Measurements from ENCODE around the gene INAFM1. TPM values are rescaled to one million over a fixed set of nuclear protein-coding genes. Genes with fewer than 3 reads are reported as not detected.

The INAFM1 gene
- total RNA-seq, 1 donor, result 2.3 TPM

DNA sequence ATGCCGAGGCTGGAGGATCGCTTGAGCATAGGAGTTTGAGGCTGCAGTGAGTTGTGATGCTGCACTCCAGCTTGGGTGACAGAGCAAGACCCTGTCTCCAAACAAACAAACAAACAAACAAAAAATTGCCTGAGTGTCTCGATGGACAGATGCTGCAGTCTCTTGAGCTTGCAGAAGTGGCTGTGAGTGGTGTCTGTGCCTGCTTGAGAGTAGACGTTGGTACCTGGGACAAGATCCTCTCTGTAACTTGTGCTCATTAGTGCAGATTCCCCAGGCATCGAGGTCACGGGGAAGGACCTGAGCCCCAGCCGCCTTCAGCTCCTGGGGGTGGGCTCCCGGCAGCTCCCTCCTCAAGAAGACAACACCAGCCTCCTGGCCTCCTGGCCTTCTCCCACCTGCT lies 48.7 kb downstream of the INAFM1 start:
- H3K4me3 ChIP-seq (ENCODE audit: low read depth, low read length), result no peak overlapping the region
- TF ChIP-seq, protein P1, sequence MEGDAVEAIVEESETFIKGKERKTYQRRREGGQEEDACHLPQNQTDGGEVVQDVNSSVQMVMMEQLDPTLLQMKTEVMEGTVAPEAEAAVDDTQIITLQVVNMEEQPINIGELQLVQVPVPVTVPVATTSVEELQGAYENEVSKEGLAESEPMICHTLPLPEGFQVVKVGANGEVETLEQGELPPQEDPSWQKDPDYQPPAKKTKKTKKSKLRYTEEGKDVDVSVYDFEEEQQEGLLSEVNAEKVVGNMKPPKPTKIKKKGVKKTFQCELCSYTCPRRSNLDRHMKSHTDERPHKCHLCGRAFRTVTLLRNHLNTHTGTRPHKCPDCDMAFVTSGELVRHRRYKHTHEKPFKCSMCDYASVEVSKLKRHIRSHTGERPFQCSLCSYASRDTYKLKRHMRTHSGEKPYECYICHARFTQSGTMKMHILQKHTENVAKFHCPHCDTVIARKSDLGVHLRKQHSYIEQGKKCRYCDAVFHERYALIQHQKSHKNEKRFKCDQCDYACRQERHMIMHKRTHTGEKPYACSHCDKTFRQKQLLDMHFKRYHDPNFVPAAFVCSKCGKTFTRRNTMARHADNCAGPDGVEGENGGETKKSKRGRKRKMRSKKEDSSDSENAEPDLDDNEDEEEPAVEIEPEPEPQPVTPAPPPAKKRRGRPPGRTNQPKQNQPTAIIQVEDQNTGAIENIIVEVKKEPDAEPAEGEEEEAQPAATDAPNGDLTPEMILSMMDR (IDR thresholded peaks at IDR 0.05; ENCODE audit: insufficient read depth, low read length), result no peak
- DNase-seq (ENCODE audit: low read depth), result no peak

DNA sequence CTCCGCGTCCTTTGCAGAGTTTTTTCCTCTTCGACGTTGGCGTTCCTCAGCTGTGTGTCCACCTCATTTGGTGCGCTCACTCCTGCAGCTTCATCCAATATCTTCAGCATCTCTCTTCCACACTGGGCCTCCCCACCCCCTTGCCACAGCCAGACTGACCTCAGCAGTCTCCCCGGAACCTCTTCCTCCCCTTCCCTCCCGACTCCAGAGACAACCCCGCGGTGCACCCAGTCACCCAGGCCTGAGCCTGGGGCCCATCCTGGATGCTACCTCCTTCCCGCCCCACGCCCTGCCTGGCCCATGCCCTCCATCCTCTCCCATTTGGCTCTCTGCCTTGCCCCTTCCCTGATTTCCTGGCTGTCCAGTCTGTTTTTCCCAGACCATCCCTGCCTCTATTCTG lies 49.2 kb downstream of the INAFM1 start:
- H3K4me3 ChIP-seq (ENCODE audit: low read depth, low read length), result no peak overlapping the region
- DNase-seq (ENCODE audit: low read depth), result no peak
- TF ChIP-seq, protein P1 (IDR thresholded peaks at IDR 0.05; ENCODE audit: insufficient read depth, low read length), result no peak

DNA sequence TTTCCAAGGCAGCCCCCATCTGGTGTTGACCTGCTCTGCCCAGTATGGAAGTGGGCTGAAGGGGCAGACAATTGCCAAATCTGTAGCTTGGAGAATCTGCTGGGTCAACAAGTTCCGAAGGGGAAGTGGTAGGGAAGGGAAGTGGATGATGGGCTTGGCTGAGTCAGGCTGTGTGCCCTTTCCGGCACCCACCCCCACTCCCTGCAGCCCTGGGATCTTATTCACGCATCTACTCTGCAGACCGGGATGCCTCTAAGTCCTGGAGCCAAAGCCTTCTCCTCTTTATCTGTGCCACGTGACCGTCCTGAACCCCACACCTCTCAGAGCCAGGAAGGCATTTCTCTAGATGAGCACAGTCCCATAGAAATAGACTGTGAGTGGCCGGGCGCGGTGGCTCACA lies 49.8 kb downstream of the INAFM1 start:
- H3K4me3 ChIP-seq (ENCODE audit: low read depth, low read length), result no peak overlapping the region
- TF ChIP-seq, protein P1 (IDR thresholded peaks at IDR 0.05; ENCODE audit: insufficient read depth, low read length), result no peak
- DNase-seq (ENCODE audit: low read depth), result no peak

Small RNAs within 50 kb of the gene (small RNA-seq; reads per million reads assigned to genes)
- gene MIR3190, result not detected

Other genes with a start within 250 kb of the INAFM1 start
- 21.0 and 43.1 TPM in 2 replicates for gene TMEM160, start 226.3 kb upstream of the INAFM1 start, total RNA-seq (ENCODE audit: low replicate concordance)
- 20.4 and 24.0 TPM in 2 replicates for gene ZC3H4, start 161.1 kb upstream of the INAFM1 start, total RNA-seq (ENCODE audit: low replicate concordance)
- 70.2 and 140 TPM in 2 replicates for gene SAE1, start 144.1 kb upstream of the INAFM1 start, total RNA-seq (ENCODE audit: low replicate concordance)
- gene BBC3, start 43.7 kb upstream of the INAFM1 start, total RNA-seq (ENCODE audit: low replicate concordance), result 9.2 and 12.9 TPM in 2 replicates
- gene CCDC9, start 18.4 kb upstream of the INAFM1 start, total RNA-seq (ENCODE audit: low replicate concordance), result 6.5 and 16.3 TPM in 2 replicates
- 0.09 TPM in 1 of 2 replicates, not detected in the other for gene C5AR1, start 35.0 kb downstream of the INAFM1 start, total RNA-seq (ENCODE audit: low replicate concordance)
- 0.33 and 0.63 TPM in 2 replicates for gene C5AR2, start 57.3 kb downstream of the INAFM1 start, total RNA-seq (ENCODE audit: low replicate concordance)
- gene DHX34, start 74.4 kb downstream of the INAFM1 start, total RNA-seq (ENCODE audit: low replicate concordance), result 8.1 and 11.6 TPM in 2 replicates
- 14.5 and 33.9 TPM in 2 replicates for gene MEIS3, start 144.6 kb downstream of the INAFM1 start, total RNA-seq (ENCODE audit: low replicate concordance)
- not detected in 2 replicates for gene SLC8A2, start 197.0 kb downstream of the INAFM1 start, total RNA-seq (ENCODE audit: low replicate concordance)
- gene KPTN, start 209.3 kb downstream of the INAFM1 start, total RNA-seq (ENCODE audit: low replicate concordance), result 2.5 and 2.9 TPM in 2 replicates
- 63.4 and 66.0 TPM in 2 replicates for gene NAPA, start 240.2 kb downstream of the INAFM1 start, total RNA-seq (ENCODE audit: low replicate concordance)